ENCODE results near the gene EIF4H.

- TF ChIP-seq REST (IDR thresholded peaks at IDR 0.05; ENCODE audit: insufficient replicate concordance, low read depth) = no peak
- TF ChIP-seq POLR2AphosphoS5 (IDR thresholded peaks at IDR 0.05; ENCODE audit: low read depth) = no peak
These were observed 7.7 kb downstream of the EIF4H start for GRCh38 chr7:74181821-74182220.

Data from HL-60 (cell line).